ENCODE data around the gene PLXNA4.

Gene PLXNA4

DNA sequence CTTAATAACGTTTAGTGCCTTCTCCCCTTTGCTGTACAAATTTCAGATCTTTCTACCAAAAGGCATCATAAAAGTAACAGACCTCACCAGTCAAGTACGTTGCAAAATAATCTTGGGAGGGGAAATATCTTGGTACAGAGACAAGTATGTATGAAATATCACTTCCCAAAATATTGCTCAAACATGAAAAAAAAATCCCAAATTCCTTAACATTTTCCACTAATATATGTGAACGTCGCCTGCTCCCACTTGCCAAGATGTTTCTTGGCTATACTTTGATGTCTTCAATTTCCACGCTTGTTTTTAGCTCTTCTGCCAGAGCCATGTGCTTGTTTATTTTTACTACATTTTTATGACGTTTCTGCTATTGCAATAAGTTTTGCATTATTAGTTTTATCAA lies 223.5 kb downstream of the PLXNA4 start:
- H3K4me3 Mint-ChIP-seq, result no peak overlapping the region

DNA sequence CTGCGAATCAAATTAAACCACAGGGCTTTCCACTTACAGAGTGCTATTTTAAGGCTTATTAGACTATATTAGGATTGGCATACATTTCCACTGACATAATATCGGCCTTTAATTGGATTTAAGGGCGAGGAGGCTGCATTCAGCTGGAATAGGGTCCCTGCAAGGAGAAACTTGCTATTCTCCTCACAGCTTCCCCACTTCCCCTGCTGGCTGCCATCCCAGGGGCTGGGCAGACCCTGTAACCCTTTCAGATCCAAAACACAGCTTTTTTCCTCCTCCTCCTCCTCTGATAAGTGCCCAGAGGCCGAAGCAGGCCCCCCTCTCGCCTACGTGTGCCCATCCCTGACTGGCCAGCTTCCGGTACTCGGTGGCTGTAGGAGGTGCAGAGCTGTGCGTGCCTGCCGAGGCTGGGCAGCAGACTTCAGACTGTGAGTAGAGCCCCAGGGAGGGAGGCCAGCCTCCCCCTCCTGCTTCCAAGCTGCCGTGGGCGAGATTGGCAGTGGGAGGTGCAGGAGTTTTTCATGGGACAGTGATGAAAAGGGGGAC lies 224.2 kb downstream of the PLXNA4 start:
- intact Hi-C loops (cut with micrococcal nuclease), result no loop called here
- H3K27me3 Mint-ChIP-seq, result peaks cover 46% of the 10 kb centered on the region
- H3K27ac Mint-ChIP-seq, result no peak overlapping the region
- H3K9me3 Mint-ChIP-seq, result no peaks in the 10 kb centered on the region
- H3K4me3 Mint-ChIP-seq, result no peak overlapping the region
- peaks cover 7% of the 10 kb centered on the region for H3K4me1 Mint-ChIP-seq (ENCODE audit: low read depth)
- no peaks in the 10 kb centered on the region for H3K36me3 Mint-ChIP-seq (ENCODE audit: low read depth)

More for the DNA sequence above, 223.5 kb downstream of the PLXNA4 start:
- intact Hi-C loops (cut with micrococcal nuclease), result no loop called here
- Mint-ChIP-seq H3K27me3 (peaks cover 48% of the 10 kb centered on the region), H3K9me3 (no peaks in the 10 kb centered on the region), H3K4me1 (ENCODE audit: low read depth) (peaks cover 7% of the 10 kb centered on the region), H3K36me3 (ENCODE audit: low read depth) (no peaks in the 10 kb centered on the region), H3K27ac (no peak overlapping the region)

DNA sequence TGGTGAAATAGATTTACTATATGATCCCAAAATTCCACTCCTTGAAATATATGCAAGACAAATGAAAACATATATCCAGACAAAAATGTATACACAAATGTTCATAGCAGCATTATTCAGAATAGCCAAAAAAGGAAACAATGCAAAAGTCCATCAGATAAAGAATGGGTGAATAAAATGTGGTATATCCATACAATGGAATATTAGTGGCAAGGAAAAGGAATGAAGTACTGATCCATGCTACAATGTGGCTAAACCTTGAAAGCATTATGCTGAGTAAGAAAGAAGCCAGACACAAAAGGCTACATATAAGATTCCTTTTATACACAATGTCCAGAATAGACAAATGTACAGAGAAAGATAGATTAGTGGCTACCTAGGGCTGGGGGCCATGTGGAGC lies 225.5 kb downstream of the PLXNA4 start:
- Mint-ChIP-seq H3K9me3 (no peaks in the 10 kb centered on the region), H3K27me3 (peaks cover 42% of the 10 kb centered on the region), H3K27ac (no peak overlapping the region), H3K4me3 (no peak overlapping the region), H3K4me1 (ENCODE audit: low read depth) (peaks cover 7% of the 10 kb centered on the region), H3K36me3 (ENCODE audit: low read depth) (no peaks in the 10 kb centered on the region)
- intact Hi-C loops (cut with micrococcal nuclease), result no loop called here

DNA sequence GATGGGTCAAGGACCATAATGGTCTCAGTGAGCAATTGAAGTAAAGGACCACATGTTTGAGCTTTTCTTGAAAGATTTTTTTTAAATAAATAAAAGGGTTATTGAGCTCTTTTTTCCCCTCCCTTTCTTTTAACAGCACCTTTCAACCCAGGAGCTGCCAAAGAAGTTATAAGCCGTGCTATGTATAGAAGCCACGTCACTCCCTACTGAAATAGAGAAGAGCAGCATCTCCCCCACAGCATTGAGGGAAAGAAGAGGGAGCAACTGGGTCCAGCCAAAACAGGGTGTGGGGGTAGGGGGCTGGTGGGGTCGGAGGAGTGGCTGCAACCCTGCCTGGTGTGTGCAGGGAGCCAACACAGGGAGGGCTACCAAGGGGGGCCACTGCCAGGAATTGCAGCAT lies 227.2 kb downstream of the PLXNA4 start:
- H3K4me1 Mint-ChIP-seq (ENCODE audit: low read depth), result no peaks in the 10 kb centered on the region
- no peak overlapping the region for H3K27ac Mint-ChIP-seq
- no peaks in the 10 kb centered on the region for H3K9me3 Mint-ChIP-seq
- no peaks in the 10 kb centered on the region for H3K36me3 Mint-ChIP-seq (ENCODE audit: low read depth)
- peaks cover 39% of the 10 kb centered on the region for H3K27me3 Mint-ChIP-seq
- no peak overlapping the region for H3K4me3 Mint-ChIP-seq
- intact Hi-C loops (cut with micrococcal nuclease), result no loop called here

DNA sequence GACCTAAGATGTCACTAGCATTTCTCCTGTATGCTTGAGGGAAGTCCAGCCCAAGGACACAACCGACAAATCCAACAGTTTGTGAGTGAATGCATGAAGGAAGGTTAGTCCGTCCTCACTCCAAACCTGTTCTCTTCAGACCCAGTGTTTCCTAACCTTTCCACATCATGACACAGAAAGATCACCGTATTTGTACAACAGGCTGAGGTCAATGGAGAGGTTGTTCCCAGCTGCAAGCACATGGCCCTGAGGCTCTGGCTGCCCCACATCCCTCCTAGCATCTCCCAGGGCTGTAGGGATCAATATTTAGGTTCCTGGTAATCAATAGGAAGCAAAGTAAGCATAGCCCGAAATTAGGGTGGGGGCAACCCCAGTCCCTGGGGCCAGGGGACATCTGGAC lies 227.9 kb downstream of the PLXNA4 start:
- no peak overlapping the region for H3K27ac Mint-ChIP-seq

DNA sequence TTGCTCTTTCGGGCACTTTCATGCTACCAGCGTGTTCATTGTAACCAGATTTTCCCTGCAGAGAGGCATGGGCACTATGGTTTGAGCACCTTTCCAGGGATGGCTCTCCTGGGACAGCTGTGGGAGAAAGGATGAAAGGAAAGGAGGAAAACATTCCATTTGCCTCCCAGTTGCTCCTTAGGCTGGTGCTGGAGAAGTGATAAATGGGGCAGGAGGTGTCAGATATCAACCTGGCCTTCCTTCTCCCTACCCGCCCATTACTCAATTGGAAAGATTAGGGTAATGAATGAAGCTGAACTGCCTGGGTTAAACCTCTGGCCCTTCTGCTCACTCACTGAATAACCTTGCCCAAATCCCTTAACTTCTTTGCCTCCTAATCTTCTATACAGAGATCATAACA lies 228.4 kb downstream of the PLXNA4 start:
- intact Hi-C loops (cut with micrococcal nuclease), result no loop called here
- no peak overlapping the region for H3K4me3 Mint-ChIP-seq
- no peak overlapping the region for H3K27ac Mint-ChIP-seq
- H3K36me3 Mint-ChIP-seq (ENCODE audit: low read depth), result no peaks in the 10 kb centered on the region
- H3K9me3 Mint-ChIP-seq, result no peaks in the 10 kb centered on the region
- peaks cover 36% of the 10 kb centered on the region for H3K27me3 Mint-ChIP-seq
- no peaks in the 10 kb centered on the region for H3K4me1 Mint-ChIP-seq (ENCODE audit: low read depth)

More for the DNA sequence above, 227.9 kb downstream of the PLXNA4 start:
- intact Hi-C loops (cut with micrococcal nuclease), result no loop called here
- Mint-ChIP-seq H3K4me3 (no peak overlapping the region), H3K9me3 (no peaks in the 10 kb centered on the region), H3K27me3 (peaks cover 38% of the 10 kb centered on the region), H3K4me1 (ENCODE audit: low read depth) (no peaks in the 10 kb centered on the region), H3K36me3 (ENCODE audit: low read depth) (no peaks in the 10 kb centered on the region)

DNA sequence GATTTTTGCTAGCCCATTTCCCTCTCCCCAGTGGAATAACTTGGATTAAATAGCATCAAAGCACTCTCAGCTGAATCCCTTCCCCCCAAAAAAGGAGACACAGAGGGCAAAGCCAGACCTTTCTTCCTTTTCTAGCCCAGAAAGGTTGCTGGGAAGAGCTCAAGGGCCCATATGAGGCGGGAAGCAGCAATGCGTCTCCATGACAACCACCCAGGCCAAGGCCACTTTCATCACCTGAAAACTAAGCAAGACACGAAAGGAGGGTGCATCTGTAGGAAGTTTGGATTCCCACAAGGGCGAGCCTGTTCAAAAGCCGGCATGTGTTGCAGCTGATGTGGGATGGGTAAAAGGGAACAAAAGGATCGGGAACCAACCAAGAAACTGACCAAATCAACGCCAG lies 229.1 kb downstream of the PLXNA4 start:
- no peaks in the 10 kb centered on the region for H3K9me3 Mint-ChIP-seq
- peaks cover 32% of the 10 kb centered on the region for H3K27me3 Mint-ChIP-seq
- H3K4me3 Mint-ChIP-seq, result no peak overlapping the region
- no peaks in the 10 kb centered on the region for H3K36me3 Mint-ChIP-seq (ENCODE audit: low read depth)
- H3K27ac Mint-ChIP-seq, result no peak overlapping the region
- H3K4me1 Mint-ChIP-seq (ENCODE audit: low read depth), result no peaks in the 10 kb centered on the region
- intact Hi-C loops (cut with micrococcal nuclease), result no loop called here

DNA sequence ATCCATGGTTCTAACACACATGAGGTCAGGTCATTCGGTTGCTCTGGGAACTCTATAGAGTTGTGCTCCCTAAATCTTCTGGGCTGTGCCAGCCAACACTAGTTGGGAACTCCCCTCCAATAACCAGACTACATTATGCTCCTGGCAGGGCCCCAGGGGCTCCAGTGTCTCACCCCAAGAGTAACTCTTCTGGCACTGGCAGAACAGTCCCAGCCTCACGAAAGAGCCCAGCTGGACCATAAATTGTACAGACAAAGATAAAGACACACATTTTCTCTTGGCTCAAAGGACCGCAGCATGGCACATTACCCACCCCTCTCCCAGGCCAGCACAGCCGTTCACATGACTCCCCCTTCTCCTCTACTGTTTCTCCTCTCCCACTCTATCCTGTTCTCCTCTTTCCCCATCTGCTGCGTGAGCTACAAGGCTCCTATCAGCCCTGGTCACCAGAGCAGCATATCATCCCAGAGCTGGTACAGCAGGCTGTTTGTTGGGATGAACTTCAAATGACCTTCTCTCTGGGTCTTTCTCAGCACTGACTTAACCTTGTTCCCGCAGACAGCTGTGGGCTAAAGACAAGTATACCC lies 230.6 kb downstream of the PLXNA4 start:
- Mint-ChIP-seq H3K9me3 (no peaks in the 10 kb centered on the region), H3K27me3 (peaks cover 30% of the 10 kb centered on the region), H3K36me3 (ENCODE audit: low read depth) (no peaks in the 10 kb centered on the region), H3K4me3 (no peak overlapping the region), H3K4me1 (ENCODE audit: low read depth) (no peaks in the 10 kb centered on the region), H3K27ac (no peak overlapping the region)
- intact Hi-C loops (cut with micrococcal nuclease), result no loop called here

DNA sequence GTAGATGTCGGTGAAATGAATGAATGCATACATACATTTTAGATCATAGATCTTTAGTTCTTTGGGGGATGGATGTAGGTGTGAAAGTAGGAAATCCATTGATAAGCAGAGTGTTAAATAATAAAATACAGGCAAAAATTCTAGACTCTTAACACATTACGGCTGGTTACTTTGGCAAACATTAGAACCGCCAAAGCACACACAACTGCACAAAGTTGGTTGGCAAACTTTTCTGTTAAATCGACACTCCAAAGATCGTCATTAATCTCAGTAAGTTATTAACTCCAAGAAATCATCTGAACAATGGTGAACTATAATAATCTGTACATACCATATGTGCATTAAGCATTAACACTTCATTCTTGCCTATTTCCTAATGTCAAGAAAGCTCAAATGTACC lies 231.2 kb downstream of the PLXNA4 start:
- H3K27me3 Mint-ChIP-seq, result peaks cover 33% of the 10 kb centered on the region
- H3K36me3 Mint-ChIP-seq (ENCODE audit: low read depth), result no peaks in the 10 kb centered on the region
- no peak overlapping the region for H3K27ac Mint-ChIP-seq
- H3K4me3 Mint-ChIP-seq, result no peak overlapping the region
- intact Hi-C loops (cut with micrococcal nuclease), result no loop called here
- no peaks in the 10 kb centered on the region for H3K9me3 Mint-ChIP-seq
- no peaks in the 10 kb centered on the region for H3K4me1 Mint-ChIP-seq (ENCODE audit: low read depth)

DNA sequence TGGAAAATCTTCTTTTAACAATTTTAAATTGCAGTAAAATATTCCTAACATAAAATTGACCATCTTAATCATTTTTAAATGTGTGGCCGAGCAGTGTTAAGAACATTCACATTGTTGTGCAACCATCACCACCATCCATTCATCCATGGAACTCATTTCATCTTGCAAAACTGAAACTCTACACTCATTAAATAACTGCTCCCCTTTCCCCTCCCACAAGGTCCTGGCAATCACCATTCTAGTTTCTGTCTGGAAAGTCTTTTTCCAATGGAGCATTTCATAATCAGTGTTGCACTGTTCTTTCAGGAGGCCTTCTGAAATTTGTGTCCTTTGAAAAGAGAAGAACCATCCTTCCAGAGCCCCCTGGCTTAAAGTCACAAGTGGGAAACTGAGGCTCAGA lies 233.1 kb downstream of the PLXNA4 start:
- Mint-ChIP-seq H3K4me3 (no peak overlapping the region), H3K27ac (no peak overlapping the region), H3K36me3 (ENCODE audit: low read depth) (no peaks in the 10 kb centered on the region), H3K27me3 (peaks cover 28% of the 10 kb centered on the region), H3K4me1 (ENCODE audit: low read depth) (no peaks in the 10 kb centered on the region), H3K9me3 (no peaks in the 10 kb centered on the region)
- intact Hi-C loops (cut with micrococcal nuclease), result no loop called here

DNA sequence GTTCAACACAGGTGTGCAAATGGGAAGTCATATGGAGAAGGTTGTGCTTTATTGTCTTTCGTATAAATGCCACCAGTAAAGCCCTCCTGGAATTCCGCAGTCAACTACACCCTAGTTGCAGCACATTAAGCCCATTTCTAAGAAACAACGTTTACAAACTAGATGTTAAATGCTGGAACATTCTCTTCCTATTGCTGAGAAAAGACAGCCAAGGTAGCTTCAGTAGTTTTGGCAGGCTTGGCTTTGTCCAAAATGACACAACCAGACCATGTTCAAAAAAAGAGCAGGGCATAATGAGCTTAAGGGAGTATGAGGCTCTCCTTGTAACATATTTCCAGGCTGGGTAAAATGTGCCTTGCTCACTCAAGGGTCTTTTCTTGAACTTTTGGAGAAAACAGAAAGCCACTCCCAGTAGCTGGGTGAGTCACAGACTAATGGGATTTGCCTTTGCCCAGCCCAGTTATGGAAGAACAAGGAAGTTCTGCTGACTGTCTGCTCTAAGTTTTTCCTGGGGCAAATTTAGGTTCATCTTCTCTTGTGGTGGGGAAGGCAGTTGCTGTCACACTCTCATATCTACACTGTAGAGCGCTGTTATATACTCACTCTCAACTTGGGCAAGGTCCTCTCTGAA lies 238.7 kb downstream of the PLXNA4 start:
- Mint-ChIP-seq H3K36me3 (ENCODE audit: low read depth) (no peaks in the 10 kb centered on the region), H3K4me3 (no peak overlapping the region)
- intact Hi-C loops (cut with micrococcal nuclease), result no loop called here

DNA sequence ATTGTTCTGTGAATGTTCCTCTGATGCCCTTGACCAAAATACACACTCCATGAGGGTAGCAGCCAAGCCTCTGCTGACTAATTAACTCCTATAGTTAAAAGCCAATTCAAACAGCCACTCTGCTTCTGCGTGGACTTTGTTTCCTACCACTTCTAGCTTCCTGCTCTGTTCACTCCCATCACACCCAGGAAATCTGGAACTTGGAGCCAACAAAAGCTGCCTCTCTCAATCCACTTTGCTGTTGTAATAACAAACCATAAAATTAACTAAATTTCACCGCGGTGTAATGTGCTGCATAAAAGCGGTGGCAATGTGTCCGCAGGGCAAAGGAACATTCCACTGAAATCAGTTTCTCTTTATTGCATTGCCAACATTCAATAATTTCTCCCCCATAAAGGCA lies 239.5 kb downstream of the PLXNA4 start:
- no peaks in the 10 kb centered on the region for H3K36me3 Mint-ChIP-seq (ENCODE audit: low read depth)
- peaks cover 15% of the 10 kb centered on the region for H3K27me3 Mint-ChIP-seq
- H3K9me3 Mint-ChIP-seq, result no peaks in the 10 kb centered on the region
- H3K4me1 Mint-ChIP-seq (ENCODE audit: low read depth), result no peaks in the 10 kb centered on the region
- no peak overlapping the region for H3K27ac Mint-ChIP-seq
- intact Hi-C loops (cut with micrococcal nuclease), result no loop called here
- H3K4me3 Mint-ChIP-seq, result no peak overlapping the region

More for the DNA sequence above, 238.7 kb downstream of the PLXNA4 start:
- no peaks in the 10 kb centered on the region for H3K9me3 Mint-ChIP-seq
- H3K27ac Mint-ChIP-seq, result no peak overlapping the region
- no peaks in the 10 kb centered on the region for H3K4me1 Mint-ChIP-seq (ENCODE audit: low read depth)
- peaks cover 17% of the 10 kb centered on the region for H3K27me3 Mint-ChIP-seq

DNA sequence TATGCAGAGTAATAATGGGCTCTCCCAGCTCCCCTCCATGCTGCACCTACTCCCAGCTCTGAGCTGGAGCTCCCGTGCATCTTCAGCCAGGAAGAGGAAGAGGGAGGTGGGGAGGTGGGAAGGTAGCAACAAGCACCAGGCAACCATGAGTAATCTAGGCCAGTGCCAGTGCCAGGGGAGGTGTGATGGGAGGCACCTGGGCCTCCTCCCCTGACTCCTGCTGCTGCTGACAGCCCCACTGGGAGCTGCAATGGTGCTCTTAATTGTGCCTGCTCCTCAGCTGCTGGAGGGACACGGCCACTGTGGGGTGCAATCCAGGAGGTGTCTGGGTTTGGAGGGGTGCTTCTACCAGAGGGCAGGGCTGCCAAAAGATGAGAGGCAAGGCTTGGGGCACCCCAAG lies 243.0 kb downstream of the PLXNA4 start:
- Mint-ChIP-seq H3K4me3 (no peak overlapping the region), H3K27ac (no peak overlapping the region), H3K4me1 (ENCODE audit: low read depth) (no peaks in the 10 kb centered on the region), H3K36me3 (ENCODE audit: low read depth) (no peaks in the 10 kb centered on the region), H3K27me3 (peaks cover 17% of the 10 kb centered on the region), H3K9me3 (no peaks in the 10 kb centered on the region)
- intact Hi-C loops (cut with micrococcal nuclease), result no loop called here

DNA sequence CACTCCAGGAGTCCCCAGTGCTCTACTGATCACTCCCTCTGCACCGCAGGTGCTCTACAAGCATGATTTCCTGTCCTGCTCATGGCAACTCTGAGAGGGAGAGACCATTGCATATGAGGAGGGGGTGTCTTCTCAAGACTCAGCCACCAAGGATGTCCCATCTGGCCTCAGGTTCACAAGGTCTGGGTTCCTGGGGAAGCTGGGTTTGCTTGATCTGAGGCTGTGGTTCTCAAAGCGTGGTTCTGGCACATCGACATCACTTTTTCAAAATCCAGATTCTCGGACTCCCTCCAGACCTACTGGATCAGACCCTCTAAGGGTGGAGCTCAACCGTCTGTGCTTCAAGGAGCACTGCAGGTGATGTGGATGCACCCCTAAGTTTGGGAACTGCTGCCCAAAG lies 247.5 kb downstream of the PLXNA4 start:
- Mint-ChIP-seq H3K27me3 (peaks cover 25% of the 10 kb centered on the region), H3K9me3 (no peaks in the 10 kb centered on the region), H3K4me1 (ENCODE audit: low read depth) (no peaks in the 10 kb centered on the region), H3K4me3 (no peak overlapping the region), H3K27ac (no peak overlapping the region), H3K36me3 (ENCODE audit: low read depth) (no peaks in the 10 kb centered on the region)
- intact Hi-C loops (cut with micrococcal nuclease), result no loop called here
